ENCODE measurements around the gene CCL25.

Gene CCL25

DNA sequence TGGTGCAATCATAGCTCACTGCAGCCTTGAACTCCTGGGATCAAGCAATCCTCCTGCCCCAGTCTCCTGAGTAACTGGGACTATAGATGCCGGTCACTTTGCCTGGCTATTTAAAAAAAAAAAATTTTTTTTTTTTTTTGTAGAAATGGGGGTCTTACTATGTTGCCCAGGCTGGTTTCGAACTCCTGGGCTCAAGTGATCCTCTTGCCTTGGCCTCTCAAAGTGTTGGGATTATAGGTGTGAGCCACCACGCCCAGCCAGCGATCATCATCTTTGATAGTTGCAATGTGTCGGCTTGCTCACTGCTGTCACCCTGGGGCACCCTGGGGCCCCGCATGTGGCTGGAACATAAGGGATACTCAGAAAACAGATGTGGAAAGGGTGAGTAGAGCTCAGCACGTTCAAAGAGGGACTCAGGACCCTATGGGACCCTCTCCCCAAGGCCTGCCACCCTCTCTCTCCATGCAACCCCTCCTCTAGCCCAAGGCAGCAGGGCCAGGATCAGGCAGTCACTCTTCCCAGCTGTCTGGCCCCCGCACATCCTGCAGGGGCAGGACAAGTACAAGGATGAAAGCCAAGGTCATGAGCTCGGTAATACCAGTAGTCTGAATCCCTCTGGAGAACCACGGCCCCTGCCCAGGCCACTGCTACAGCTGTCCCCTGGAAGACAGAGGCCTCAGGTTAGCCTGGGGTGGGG lies 6.5 kb upstream of the CCL25 start:
- no peak for DNase-seq (ENCODE audit: low read depth in 2 of 2)

DNA sequence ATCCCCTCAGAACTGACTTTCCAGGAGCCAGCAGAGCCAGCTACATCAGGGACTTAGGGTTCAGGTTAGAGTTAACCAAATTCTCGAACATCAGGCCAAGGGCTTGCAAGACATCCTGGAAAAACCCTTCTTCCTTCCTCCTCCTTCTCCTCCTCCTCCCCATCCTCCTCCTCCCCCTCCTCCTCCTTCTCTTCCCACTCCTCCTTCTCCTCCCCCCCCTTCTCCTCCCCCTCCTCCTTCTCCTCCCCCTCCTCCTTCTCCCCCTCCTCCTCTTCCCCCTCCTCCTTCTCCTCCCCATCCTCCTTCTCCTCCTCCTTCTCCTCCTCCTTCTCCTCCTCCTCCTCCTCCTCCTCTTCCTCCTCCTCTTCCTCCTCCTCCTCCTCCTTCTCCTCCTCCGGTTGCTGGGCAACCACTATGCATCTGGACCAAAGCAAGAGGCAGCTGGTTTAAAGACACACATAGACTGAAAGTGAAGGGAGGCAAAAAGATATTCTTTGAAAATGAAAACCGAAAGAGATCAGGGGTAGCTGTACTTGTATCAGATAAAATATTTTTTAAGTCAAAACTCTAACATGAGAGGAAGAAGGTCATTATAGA lies 5.9 kb upstream of the CCL25 start:
- no peak for DNase-seq (ENCODE audit: low read depth in 2 of 2)

DNA sequence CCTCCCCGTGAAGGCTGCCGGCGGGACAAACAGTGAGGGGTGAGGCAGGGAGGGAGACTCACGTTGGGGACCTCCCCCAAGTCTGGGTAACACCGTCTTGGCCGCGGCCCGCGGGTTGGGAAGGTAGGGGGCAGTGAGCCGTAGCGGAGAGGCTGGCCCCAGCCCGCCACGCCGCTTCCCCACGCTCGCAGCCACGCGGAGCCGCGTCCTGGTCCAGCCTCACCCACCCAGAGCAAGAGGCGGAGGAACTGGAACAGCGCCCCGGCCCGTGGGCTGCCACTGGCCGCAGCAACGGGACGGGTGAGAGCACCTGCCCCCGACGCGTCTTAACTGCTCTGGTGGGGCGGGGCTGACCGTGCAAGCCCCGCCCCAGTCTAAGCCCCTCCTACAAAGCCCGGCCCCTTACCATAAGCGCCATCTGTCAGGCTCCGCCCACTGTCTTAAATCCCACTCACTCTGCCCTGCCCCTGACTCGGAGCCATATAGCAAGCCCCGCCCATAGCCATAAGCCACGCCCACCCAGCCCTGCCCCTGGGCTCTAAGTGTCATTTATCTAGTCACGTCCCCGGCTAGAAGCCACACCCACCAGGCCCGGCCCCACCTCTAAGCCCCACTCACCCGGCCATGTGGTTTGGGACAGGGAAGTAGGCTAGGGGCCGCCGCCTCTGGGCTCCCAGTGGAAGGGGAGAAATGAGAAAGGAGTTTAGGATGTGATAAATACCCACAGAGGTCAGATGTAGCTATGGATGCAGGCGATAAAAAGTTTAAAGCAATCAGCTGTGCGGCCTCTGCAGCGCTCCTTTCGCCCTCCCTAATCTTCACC lies 2.1 kb upstream of the CCL25 start:
- peak; percentile 57 to 68 for DNase-seq (ENCODE audit: low read depth in 2 of 2)

DNA sequence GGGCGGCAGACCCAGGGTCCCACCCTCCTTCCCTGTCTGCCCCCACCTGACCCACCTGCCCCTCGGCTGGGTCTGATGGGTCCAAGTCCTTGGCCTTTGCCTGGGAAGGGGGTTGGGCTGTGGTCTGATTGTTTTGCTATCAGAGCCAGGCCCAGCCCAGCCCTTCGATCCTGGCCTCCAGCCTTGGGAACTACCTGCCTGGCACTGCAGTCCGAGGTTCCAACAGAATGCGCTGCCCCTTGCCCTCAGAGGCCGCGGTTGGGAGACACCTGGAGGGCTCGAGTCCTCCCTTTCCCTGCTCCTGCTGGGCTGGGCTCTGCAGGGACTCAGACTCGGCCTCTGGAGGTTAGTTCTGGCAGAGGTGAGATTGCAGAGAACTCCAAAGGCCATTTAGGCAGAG lies 1.6 kb downstream of the CCL25 start:
- no peak for DNase-seq (ENCODE audit: low read depth in 2 of 2)

DNA sequence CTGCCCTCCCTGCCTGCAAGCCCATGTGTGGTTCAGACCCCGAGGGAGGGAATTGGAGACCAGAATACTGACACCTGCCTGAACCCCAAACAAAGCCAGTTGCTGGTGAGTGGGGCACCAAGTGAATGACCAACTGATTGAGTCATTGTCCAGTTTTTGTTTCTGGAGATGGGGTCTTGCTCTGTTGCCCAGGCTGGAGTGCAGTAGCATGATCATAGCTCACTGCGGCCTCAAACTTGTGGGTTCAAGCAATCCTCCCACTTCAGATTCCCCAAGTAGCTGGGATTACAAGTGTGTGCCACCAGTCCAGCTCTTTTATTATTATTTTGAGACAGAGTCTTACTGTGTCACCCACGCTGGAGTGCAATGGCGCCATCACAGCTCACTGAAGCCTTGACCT lies 4.0 kb downstream of the CCL25 start:
- DNase-seq (ENCODE audit: low read depth in 2 of 2): no peak

DNA sequence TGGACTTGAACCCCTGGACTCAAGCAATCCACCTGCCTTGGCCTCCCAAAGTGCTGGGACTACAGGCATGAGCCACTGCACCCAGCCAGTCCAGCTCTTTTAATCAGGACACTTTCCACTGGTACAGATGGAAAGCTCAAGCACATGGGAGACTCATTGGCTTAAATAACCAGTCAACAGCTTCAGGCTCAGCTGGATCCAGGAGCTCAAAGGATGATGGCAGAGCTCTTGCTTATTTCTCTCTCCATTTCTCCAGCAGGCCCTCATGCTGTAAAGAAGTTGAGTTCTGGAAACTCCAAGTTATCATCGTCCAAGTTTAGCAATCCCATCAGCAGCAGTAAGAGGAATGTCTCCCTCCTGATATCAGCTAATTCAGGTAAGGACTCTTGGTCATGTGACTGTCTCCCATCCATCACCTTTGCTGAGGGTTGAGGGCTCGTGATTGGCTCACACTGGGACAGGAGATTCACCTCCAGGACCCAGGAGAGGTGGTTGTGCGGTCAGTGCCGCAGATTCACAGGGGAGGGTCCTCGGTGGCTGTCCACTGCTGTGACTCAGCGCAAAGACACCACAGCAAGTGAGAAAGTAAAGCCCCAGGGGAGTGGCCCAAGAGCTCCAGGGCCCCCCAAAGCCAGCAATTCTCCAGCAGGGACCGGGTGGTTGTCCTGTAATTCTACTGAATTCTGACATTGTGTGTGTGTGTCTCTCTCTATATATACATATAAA lies 5.1 kb downstream of the CCL25 start:
- no peak for DNase-seq (ENCODE audit: low read depth in 2 of 2)

DNA sequence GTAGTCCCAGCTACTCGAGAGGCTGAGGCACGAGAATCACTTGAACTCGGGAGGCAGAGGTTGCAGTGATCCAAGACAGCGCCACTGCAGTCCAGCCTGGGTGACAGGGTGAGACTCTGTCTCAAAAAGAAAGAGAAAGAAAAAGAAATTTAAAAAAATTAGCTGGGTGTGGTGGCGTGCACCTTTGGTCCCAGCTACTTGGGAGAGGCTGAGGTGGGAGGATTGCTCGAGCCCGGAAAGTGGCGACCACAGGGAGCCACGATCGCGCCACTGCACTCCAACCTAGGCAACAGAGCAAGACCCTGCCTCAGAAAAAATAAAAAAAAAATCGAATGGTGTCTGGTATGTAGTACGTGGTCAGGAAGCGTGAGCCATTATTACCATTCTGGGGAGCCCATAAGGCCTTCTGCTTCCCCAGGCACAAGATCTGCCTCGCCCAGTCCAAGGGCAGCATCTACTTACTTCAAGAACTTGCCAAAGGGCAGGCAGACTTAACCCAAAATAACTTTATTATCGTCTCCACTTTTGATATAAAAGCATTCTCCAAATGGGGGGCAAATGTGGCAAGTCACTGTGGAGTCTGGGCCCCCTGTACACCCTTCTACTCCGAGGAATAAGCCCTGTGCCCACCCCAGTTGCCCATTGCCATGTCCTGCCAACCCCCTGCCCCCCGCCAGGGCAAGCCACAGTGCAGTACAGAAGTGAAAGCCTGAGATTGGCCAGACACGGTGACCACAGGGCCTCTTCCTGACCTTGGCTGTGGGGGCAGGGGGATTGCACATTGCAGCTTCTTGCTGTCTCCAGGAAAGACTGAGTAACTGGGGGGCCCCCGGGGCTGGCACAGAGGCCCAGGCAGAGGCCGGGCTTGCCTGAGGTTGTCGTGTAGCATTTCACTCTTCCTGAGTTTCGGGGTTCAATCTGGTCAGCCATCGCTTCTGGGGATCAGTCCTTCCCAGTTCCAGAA lies 12.6 kb downstream of the CCL25 start:
- no peak for DNase-seq (ENCODE audit: low read depth in 2 of 2)

DNA sequence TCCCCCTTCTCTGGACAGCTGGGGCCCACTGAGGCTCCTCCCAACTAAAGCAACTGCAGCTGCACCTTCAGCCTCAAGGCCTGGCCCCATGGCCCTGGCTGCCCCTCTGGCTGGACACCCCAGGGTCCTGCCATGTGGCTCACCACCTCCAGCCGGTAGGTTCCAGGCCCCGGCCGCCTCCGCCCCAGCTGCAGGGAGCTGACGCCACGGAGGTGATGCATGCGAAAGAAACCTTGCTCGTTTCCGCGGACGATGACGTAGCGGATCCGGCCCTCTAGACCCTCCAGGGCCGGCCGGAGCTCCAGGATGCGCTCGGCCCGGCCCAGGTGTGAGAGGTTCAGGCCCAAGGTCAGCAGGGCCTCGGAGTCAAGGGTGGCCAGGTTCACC lies 13.3 kb downstream of the CCL25 start:
- no peak for DNase-seq (ENCODE audit: low read depth in 2 of 2)

DNA sequence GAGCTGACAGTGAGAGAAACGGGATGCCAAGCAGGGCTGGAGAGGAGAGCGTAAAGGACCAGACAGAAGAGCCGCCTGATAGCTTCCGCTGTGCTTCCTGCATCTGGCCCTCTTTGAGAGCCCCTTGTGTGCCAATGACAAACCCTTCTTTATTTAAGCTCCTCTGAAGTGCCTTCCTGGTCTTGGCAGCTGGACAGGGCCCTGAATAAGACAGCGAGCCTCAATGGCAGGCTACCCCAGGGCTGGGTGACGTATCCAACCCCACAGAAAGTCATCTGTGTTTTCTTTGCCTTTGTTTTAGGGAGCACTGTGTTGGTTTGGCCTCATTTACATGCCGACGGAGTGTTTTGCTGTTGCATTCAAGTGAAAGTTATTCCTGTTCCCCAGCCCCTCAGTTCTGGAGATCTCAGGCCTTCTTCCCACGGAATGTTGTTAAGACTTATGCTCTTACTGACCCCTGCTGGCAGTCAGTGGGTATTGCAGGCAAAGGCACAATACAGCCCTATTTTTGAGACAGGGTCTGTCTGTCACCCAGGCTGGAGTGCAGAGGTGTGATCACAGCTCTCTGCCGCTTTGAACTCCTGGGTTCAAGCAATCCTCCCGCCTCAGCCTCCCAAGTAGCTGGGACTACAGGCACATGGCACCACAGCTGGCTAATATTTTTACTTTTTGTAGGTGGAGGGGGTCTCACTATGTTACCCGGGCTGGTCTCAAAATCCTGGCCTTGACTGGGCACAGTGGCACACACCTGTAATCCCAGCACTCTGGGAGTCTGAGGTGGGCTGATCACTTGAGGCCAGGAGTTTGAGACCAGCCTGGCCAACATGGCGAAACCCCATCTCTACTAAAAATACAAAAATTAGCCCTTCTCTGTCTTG lies 16.8 kb downstream of the CCL25 start:
- no peak for DNase-seq (ENCODE audit: low read depth in 2 of 2)

DNA sequence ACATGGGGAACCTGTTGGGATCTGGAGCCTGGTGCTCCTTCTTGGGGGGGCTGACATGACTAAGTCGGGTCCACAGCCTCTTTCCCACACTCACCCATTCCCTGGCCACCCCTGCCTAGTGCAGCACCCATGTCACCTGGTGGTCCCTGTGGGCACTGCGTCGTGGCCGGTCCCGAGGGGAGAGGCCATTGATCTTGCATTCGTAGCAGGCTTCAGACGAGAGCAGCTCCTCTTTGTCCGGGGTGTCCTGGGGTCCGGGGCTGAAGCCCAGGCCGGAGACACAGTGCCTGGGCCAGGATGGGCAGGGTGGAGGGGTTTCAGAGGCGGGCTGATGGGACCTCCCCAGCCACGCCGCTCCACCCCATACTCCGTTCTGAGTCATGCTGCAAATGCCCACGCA lies 19.4 kb downstream of the CCL25 start:
- no peak for DNase-seq (ENCODE audit: low read depth in 2 of 2)

DNA sequence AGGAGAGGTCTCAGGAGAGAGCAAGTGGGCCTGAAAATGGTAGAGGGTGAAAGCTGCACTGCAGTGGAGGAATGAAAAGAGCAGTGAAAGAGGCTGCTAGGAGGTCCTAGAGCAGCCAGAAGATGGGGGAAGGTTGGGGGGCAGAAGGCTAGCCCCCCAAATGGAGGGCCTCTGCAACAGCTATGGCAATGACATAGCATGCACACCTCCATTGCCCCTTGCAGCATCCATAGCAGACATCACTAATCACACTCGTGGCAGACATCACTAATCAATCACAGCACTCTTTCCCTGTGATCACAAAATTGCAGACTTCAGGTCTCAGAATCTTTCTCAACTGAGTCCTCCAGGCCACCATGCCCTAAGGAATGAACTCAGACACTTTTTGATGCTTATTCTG lies 21.9 kb downstream of the CCL25 start:
- no peak for DNase-seq (ENCODE audit: low read depth in 2 of 2)

DNA sequence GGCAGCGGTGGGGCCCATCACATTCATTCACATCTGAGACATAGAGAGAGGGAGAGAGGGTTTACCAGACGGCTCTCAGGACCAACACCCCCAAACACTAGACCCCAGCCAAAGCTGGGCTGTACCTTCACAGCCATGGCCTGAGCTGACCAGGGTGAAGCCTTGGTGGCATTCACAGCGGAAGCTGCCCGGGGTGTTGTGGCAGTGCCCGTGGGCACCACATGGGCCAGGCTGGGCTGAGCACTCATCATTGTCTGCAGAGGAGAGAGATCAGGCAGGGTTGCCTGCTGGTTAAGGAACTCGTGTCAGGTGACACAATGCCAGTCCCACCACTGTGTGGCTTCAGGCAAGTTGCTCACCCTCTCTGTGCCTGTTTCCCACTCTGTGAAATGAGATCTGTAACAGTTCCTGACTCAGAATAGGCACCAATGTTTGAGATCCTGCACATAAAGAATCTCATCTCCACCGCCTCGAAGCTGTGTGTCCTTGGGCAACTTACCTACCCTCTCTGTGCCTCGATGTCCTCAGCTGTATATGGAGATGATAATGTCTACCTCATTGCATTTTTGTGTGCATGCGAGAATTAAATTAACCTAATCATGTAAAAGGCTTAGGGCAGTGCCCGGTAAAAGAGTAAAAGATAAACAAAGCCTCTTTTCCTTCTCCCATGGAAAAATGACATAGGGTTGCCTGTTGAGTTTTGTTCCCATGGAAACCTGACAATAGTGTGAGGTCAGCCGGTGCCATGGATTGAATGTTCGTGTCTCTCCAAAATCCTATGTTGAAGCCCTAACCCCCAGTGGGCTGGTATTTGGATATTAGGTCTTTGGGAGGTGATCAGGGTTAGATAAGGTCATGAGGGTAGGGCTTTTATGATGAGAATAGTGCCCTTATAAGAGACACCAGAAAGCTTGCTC lies 22.9 kb downstream of the CCL25 start:
- DNase-seq (ENCODE audit: low read depth in 2 of 2): no peak

DNA sequence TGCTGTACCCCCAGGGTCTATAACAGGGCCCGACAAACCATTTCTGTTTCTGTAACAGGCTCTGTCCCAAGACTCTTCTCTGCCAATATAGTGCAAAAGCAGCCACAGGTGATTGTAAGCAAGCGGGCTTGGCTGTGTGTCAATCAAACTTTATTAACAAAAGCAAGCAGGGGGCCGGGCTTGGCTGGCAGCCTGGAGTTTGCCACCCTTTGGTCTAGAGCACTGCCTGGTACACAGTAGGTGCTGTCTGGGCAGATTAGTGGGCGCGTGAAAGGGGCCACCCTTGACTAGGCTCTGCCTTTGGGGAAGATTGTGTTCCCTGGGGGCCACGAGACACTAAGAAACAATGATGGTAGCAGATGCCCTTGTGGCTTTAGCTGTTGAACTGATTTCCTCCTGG lies 27.4 kb downstream of the CCL25 start:
- no peak for DNase-seq (ENCODE audit: low read depth in 2 of 2)

DNA sequence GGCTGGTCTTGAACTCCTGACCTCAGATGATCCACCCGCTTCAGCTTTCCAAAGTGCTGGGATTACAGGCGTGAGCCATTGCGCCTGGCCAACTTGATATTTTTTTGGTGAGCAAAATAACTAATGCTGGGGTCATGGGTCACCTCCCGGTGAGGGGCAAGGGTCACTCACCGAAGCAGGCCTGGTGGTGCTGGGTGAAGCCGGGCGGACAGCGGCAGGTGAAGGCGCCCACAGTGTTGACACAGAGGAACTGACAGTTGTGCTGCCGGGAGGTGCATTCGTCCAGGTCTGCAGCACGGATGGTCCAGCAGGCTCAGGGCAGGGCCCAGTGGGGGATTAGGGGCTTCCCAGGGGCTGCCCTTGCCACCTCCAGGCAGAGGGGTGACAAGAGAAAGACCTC lies 28.3 kb downstream of the CCL25 start:
- DNase-seq (ENCODE audit: low read depth in 2 of 2): no peak

DNA sequence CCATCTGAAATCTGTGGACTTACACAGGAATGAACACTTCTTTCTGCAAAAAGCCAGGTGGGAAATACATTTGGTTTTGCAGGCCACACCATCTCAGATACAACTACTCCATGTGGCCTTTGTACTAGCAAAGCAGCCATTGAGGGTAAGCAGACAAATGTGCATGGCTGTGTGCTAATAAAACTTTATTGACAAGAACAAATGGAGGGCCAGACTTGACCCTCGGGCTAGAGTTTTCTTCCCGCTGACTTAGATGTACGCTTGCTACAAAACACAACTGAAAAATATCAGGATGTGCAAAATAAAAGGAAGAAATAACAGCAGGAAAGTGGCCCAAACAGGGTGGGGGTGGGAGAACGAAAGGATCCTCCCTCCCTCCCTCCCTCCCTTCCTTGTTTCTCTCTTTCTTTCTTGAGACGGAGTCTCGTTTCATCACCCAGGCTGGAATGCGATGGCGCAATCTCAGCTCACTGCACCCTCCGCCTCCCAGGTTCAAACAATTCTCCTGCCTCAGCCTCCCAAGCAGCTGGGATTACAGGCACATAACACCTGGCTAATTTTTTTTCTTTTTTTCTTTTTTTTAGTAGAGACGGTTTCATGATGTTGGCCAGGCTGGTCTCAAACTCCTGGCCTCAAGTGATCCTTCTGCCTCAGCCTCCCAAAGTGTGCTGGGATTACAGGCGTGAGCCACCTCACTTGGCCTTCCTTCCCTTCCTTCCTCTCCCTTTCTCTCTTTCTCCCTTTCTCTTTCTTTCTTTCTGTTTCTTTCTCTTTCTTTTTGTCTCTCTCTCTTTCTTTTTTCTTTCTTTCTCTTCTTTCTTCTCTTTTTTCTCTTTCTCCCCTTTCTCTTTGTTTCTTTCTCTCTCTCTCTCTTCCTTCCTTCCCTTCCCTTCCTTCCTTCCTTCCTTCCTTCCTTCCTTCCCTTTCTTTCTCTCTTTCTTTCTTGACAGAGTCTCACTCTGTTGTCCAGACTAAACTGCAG lies 29.3 kb downstream of the CCL25 start:
- DNase-seq (ENCODE audit: low read depth in 2 of 2): no peak

DNA sequence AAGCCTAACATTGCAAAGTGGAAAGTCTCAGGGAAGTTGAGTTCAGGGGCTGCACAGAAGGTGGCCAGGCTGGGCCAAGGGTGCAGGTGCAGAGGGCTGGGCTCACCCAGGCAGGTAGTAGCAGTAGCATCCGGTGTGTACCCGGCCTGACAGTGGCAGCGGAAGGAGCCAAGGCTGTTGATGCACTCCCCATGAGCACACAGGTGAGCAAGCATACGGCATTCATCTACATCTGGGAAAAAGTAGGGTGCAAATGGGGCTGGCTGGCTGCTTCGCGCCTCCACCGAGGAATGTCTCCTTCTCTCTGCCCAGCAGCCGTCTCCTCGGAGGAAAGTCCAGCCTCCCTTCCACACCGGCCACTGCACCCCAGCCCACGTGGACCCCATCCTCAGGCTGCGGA lies 30.6 kb downstream of the CCL25 start:
- DNase-seq (ENCODE audit: low read depth in 2 of 2): no peak

DNA sequence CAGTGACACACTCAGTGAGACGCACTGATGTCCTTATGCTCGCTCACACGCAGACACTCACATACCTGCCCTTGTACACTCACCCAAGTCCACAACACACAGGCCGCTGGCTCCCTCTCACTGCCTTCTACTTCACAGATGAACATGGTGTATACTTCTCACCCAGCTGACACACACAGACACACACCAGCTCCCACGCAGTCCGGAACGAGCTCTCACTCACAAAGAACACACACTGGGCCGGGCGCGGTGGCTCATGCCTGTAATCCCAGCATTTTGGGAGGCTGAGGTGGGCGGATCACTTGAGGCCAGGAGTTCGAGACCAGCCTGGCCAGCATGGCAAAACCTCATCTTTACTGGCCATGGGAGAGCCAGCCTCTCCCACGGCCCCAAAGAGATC lies 31.6 kb downstream of the CCL25 start:
- no peak for DNase-seq (ENCODE audit: low read depth in 2 of 2)
